Posterior cingulate gyrus (tissue), 11 donors: ENCODE measurements around the gene VWCE.
"Not testable (repeated sequence)": the region's sequence is repeated elsewhere in the genome, so short reads cannot be mapped to it uniquely, and the experiment has no call there.

ENCODE experiments used
- DNase-seq, 10 donors: peaks; one replicate each; pipeline versions ENCODE4 v3.0.0 to v3.0.0-alpha.2; 2020 to 2021; ENCODE audit warnings: mixed read lengths in 3 of 10
- intact Hi-C: fragments of 100-400 bp; cut with DNase I; formaldehyde crosslinking; loops from one replicate; pipeline ENCODE4 v1.15.1; 2023

VWCE gene

DNA sequence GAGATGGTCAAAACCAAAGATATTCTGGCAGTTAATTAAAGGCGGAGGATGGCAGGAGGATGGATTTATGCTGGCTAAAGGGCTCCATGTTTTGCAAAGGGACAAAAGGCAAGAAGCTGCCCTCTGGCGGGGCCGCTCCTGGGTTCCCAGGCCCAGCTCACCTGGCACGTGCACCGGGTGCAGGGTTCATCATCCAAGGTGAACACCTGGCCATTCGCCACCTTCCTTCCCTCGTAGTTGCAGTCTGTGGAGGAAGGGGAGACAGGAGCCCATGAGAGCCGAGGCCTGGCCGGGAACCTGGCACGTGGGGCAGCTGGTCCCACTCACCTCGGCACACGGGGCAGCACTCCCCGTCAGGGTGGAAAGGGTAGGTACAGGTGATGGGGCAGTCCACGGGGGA lies 30.3 kb downstream of the VWCE start:
- peak in 3 of 10 donors; percentile 56 to 79 (median 59) for DNase-seq
- intact Hi-C loops: no loop called here

DNA sequence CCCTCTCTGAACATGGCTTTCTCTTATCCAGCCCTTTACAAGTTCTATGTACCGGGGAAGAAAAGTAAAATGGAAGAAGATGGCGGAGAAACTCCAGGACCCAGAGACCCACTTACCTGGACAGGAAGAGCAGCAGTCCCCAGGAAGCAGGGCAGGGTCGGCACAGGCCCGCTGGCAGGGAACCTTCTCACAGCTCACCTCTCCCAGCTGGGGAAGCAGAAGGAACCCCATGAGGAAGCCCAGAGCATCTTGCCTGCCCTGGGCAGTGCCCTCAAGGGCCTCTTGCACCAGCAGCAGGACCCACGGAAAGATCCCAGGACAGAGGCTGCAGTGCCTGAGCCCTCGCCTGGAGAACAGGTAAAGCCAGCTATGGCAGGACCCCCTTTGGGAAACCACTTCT lies 30.7 kb downstream of the VWCE start:
- peak in 1 of 10 donors; percentile 52 for DNase-seq

DNA sequence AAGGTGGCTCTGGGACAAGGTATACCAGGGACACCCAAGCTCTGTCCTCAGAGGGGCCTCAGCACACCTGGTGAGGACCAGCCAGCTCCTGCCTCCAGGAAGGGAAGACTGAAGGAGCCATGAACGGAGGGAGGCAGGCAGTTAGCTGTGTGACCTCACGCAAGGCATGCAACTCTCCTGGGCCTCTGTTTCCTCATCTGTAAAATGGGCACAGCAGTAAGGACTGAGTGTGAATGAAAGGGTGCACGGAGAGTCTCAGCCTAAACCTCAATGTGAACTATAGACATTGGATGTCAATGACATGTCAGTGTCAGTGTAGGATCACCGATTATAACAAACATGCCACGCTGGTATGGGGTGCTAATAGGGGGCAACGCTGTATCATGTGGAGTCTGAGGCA lies 35.8 kb downstream of the VWCE start:
- intact Hi-C loops: no loop called here
- peak in 1 of 10 donors; percentile 32 for DNase-seq

More for the DNA sequence above, 30.7 kb downstream of the VWCE start:
- intact Hi-C loops: no loop called here

DNA sequence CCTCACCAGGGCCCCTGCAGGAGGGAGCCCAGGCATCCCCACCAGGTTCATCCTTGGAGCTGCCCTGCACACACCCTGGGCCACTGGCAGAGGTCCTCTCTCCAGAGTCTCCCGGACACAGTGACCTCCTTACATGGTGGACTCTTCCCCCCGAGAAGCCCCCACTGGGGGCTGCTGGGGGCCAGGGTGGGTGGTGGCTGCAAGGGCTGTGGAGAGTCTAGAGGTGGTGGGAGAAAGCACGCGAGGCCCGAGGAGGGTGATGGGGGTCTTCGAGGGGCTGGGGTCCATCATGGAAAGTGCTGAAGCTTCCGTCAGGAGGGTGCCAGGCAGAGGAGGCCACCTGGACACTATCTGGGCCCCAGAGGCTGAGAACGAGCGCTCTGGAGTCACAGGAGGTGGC lies 36.6 kb downstream of the VWCE start:
- DNase-seq: peak in 2 of 10 donors; percentile 55 to 59
- intact Hi-C loops: no loop called here

DNA sequence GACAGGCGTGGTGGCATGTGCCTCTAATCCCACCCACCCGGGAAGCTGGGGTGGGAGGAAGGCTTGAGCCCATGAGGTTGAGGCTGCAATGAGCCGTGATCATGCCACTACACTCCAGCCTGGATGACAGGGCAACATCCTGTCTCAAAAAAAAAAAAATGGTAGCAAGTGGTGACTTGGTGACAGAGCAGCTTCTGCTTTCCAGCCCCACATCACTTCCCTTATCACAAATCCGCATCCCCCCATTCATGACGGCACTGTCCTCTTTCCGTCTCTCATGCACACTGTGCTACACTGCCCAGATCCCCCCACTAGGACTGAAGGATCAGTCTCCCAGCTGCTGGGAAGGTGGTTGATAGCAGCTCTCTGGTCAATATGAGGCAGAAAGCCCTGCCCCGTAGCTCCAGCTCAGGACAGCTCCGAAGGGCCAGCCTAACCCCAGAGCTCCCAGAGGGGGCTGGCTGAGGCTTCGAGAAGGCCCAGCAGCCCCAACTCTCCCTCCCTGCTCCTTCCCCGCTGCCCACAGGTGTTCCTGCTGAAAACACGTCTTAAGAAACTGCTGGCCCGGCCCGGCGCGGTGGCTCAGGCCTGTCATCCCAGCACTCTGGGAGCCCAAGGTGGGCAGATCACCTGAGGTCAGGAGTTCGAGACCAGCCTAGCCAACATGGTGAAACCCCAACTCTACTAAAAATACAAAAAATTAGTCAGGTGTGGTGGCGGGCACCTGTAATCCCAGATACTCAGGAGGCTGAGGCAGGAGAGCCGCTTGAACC lies 38.2 kb downstream of the VWCE start:
- intact Hi-C loops: no loop called here
- DNase-seq: peak in 2 of 10 donors; percentile 51 to 76

DNA sequence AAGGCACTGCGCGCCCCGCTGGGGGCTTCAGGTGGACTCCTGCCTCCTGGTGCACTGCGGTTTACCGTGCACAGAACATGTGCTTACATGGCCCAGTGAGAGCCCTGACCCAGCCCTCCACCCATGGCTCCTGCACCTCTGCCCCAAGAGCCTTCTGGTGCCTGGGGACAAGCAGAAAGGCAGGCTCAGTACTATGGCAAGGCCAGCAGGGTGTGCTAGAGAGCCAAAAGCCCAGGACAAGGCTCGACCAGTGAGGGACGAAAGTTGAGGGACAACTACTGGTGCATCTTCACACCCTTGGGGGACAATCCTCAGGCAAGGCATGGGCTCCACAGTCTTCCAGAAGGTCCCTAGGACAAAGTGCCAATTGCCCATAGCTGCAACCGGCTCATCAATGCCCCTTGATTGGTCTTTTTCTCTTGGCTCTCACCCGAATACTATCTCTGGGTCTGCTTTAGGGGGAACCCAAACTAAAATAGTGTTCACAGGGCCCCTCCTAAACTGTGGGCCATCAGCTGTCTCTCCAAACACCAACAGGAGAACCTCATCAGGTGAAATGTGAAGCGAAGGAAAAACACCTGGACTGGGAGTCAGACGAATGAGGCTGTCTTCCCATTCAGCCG lies 40.6 kb downstream of the VWCE start:
- intact Hi-C loops: no loop called here
- peak in 9 of 10 donors; percentile 23 to 91 (median 59) for DNase-seq

DNA sequence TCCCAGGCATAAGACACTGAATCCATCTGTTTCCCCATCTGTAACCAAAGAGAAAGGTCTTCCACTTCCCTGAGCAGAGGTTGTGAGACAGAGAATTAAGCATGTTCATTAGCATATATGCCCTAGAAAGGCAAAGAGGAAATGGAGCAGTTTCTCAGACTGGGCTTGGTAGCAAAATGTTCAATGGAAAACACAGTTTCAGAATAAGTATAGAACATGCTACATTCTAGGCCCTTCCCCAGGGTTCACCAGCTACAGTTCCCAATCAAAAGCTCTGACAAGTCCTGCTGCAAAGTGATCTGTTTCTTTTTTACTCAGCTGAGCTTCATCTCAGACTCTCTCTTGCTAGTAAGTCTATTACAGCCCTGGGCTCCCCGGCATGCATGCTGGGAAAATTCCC lies 42.8 kb downstream of the VWCE start:
- intact Hi-C loops: not testable (repeated sequence)
- DNase-seq: peak in 1 of 10 donors; percentile 5

DNA sequence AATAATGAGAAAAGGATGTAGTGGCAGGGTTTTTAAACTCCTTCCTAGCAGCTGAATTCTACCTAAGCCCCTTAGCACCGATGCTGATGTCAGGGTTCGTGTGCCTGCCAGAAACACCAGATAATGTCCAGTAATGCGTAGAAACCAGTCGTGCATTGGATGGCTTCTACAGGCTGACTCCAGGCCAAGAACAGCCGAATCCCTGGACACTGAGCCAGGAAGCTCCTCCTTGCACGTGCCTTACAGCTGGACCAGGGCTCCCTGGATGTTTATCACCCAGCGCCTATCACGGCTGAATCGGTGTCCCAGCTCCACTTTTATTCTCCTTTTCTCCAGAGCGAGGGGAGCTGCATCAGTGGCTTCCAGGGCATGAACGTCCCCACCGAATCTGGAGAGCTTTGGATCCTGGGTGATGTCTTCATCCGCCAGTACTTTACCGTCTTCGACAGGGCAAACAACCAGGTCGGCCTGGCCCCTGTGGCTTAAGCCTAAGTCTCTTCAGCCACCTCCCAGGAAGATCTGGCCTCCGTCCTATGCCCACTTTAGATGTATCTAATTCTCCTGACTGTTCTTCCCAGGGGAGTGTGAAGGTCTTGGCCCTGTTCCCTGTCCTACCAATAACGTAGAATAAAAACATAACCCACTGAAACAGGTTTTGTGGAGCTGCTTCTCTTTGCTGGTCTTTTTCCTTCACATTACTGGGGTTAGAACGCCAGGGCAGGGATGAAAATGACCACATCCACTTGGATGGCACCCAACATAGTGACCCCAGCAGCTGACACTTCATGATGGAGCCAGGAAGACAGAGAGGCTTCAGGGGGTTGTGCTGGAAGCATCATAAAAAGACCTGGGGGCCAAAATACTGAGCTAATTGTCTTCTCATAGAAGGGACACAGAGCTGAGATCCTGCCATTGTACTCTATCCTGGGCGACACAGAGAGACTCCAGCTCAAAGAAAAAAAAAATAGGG lies 44.0 kb downstream of the VWCE start:
- DNase-seq: peak in 1 of 10 donors; percentile 55
- intact Hi-C loops: not testable (repeated sequence)

DNA sequence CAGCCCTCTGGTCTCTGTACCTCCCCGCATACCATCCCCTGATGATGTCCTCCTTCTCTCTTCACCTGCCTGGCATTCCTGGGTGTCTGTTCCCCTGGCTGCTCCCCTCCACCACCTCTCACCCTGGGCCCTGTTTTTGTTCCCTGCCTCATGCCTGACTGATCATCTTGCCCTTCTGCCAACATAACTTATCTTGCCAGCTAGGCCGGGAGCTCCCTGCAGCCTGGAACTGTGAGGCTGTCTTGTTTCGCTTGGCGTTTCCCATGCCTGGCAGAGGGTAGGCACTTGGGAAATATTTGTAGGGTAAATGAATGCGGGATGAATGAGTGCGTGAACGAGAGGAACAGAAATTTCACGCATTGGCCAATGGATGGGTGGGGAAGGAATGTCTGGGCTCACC lies 45.9 kb downstream of the VWCE start:
- intact Hi-C loops: not testable (repeated sequence)
- peak in 2 of 10 donors; percentile 53 to 56 for DNase-seq

DNA sequence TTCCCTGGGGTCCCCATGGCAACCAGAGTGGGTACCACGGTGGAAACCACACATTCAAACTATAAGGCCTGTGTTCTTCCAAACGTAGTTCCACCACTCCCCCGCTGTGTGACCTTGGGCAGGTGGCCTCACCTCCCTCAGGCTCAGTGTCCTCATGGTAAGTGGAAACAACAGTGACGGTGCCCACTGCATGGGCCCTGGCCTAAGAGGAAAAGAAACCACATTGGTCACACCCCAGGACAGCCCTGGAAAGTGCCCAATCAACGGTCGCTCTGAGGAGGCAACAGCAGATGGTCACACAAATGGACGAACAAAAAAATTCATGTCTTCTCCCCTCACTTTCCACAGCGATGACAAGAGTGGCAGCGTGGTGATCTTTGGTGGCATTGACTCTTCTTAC lies 47.0 kb downstream of the VWCE start:
- intact Hi-C loops: not testable (repeated sequence)
- peak in 2 of 10 donors; percentile 59 to 72 for DNase-seq

DNA sequence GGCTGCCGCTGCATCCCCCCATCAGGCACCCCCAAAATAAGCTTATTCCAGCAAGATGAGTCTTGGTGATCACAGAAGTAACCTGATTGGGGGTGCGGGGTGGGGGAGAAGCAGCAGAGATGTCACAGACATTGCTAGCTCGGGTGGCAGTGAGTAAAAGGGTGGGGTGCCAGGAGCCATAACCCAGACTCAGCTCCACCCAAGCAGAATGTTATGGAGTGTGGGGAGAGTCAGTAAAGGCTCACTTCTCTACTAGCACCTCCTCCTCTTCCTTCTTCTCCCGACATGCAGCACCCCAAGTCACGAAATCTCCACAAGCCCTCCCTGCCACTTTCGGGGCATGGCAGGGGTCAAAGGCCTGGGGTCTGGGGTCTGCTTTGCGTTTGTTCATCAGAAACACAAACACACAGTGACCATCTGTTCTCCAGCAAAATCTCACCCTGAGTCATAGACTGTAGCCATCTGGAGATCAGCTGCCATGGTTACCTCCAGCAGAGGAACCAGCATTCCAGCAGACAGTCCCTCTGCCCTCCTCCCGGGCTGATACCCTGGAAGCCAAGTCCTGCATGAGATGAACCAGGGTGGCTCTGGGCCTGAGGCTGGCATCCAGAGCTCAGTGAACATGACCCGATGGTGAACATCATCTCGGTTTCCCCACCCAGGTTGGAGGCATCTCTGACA lies 49.7 kb downstream of the VWCE start:
- intact Hi-C loops, DNase-seq: not testable (repeated sequence)

DNA sequence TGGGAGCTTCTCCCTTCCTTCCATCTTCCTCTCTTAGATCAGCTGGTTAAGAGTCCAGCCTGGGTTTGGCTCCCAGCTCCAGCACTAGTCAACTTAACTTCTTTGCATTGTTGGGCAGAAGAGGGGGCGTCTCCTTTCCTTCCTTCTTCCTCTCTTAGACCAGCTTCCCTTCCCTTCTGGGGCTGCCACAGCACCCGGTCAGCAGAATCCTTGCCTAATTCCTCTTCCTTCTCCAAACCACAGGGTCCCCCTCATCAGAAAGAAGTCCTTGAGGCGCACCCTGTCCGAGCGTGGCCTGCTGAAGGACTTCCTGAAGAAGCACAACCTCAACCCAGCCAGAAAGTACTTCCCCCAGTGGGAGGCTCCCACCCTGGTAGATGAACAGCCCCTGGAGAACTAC lies 53.6 kb downstream of the VWCE start:
- DNase-seq, intact Hi-C loops: not testable (repeated sequence)

DNA sequence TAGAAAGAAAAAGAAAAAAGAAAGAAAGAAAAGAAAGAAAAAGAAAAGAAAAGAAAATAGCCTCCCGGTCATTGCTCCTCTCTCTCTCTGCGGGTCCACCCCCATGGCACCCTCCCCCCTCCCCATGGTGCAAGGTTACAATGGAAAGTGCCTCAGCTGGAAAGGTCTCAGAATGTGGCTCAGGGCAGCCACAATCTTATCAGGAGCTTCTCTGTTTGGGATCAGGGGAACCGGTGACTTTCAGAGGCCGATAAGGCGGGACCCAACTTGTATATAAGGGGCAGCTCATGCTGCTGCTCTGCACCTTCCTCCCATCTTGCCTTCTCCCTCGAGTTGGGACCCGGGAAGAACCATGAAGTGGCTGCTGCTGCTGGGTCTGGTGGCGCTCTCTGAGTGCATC lies 54.2 kb downstream of the VWCE start, which contains the start of gene PGA5:
PGA5 (plus strand) TSS at position 301 of the 400 bp plus-strand sequence; CDS start at position 353, 52 bp downstream.
- DNase-seq, intact Hi-C loops: not testable (repeated sequence)

DNA sequence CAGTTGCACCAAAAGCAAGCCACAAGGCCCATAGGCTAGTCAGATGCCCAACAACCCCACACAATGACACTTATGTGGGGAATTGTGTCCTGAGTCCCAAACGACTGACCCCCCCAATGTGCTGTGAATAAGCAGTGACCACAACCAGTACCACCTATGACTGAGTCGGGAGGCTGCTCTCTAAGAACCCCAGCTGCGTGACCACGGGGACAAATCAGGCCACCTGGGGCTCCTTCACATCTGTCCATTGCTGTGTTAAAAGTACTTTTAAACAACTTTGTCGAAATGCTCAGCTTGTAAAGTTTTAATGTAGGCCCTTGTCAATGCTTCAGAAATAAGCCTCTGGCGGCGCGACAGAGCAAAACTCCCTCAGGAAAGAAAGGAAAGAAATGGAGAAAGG lies 54.8 kb downstream of the VWCE start:
- intact Hi-C loops: not testable (repeated sequence)
- DNase-seq: peak in 3 of 10 donors; percentile 2 to 30 (median 25)

DNA sequence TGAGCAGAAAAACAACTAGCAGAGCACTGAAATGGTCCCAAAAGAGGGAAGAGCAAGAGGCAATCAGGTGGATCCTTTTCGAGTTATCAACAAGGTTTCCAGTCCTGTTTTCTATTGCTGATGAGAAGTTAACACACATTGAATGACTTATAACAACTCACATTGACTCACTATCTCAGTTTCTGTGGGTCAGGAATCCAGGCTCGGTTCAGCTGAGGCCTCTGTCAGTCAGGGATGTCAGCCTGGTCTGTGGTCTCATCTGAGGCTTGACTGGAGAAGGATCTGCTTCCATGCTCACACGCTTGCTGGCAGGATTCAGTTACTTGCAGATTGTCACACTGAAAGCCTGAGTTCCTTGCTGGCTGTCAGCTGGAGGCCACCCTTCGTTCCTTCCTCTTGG lies 58.0 kb downstream of the VWCE start:
- intact Hi-C loops: not testable (repeated sequence)

DNA sequence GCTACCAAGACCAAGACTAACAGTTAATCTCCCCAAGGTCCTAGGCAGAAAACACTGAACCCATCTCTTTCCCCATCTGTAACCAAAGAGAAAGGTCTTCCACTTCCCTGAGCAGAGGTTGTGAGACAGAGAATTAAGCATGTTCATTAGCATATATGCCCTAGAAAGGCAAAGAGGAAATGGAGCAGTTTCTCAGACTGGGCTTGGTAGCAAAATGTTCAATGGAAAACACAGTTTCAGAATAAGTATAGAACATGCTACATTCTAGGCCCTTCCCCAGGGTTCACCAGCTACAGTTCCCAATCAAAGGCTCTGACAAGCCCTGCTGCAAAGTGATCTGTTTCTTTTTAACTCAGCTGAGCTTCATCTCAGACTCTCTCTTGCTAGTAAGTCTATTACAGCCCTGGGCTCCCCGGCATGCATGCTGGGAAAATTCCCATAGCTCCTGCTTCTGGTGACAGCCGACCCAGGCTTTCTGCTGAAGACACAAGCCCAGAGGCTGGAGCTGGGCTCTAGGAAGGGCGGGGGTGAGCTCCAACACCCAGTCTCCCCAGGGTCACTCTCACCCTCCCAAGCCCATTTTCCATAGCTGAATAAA lies 62.5 kb downstream of the VWCE start:
- DNase-seq, intact Hi-C loops: not testable (repeated sequence)

More for the DNA sequence above, 58.0 kb downstream of the VWCE start:
- not testable (repeated sequence) for DNase-seq

DNA sequence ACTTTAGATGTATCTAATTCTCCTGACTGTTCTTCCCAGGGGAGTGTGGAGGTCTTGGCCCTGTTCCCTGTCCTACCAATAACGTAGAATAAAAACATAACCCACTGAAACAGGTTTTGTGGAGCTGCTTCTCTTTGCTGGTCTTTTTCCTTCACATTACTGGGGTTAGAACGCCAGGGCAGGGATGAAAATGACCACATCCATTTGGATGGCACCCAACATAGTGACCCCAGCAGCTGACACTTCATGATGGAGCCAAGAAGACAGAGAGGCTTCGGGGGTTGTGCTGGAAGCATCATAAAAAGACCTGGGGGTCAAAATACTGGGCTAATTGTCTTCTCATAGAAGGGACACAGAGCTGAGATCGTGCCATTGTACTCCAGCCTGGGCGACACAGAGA lies 63.5 kb downstream of the VWCE start:
- DNase-seq, intact Hi-C loops: not testable (repeated sequence)

DNA sequence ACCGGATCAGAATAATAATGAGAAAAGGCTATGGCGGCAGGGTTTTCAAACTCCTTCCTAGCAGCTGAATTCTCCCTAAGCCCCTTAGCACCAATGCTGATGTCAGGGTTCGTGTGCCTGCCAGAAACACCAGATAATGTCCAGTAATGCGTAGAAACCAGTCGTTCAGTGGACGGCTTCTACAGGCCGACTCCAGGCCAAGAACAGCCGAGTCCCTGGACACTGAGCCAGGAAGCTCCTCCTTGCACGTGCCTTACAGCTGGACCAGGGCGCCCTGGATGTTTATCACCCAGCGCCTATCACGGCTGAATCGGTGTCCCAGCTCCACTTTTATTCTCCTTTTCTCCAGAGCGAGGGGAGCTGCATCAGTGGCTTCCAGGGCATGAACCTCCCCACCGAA lies 64.1 kb downstream of the VWCE start:
- DNase-seq, intact Hi-C loops: not testable (repeated sequence)

DNA sequence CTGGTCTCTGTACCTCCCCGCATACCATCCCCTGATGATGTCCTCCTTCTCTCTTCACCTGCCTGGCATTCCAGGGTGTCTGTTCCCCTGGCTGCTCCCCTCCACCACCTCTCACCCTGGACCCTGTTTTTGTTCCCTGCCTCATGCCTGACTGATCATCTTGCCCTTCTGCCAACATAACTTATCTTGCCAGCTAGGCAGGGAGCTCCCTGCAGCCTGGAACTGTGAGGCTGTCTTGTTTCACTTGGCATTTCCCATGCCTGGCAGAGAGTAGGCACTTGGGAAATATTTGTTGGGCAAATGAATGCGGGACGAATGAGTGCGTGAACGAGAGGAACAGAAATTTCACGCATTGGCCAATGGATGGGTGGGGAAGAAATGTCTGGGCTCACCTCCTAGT lies 65.7 kb downstream of the VWCE start:
- intact Hi-C loops, DNase-seq: not testable (repeated sequence)
